Activated T-cell treated with anti-CD3 and anti-CD28 coated beads for 1 hour (primary cell): ENCODE data around the gene TXNRD2.
"Not testable (repeated sequence)": the region's sequence is repeated elsewhere in the genome, so short reads cannot be mapped to it uniquely, and the experiment has no call there.

Source experiments
- DNase-seq: peaks from one replicate; pipeline ENCODE4 v3.0.0-alpha.2; 2020; ENCODE audit warnings: low read depth

The TXNRD2 gene

DNA sequence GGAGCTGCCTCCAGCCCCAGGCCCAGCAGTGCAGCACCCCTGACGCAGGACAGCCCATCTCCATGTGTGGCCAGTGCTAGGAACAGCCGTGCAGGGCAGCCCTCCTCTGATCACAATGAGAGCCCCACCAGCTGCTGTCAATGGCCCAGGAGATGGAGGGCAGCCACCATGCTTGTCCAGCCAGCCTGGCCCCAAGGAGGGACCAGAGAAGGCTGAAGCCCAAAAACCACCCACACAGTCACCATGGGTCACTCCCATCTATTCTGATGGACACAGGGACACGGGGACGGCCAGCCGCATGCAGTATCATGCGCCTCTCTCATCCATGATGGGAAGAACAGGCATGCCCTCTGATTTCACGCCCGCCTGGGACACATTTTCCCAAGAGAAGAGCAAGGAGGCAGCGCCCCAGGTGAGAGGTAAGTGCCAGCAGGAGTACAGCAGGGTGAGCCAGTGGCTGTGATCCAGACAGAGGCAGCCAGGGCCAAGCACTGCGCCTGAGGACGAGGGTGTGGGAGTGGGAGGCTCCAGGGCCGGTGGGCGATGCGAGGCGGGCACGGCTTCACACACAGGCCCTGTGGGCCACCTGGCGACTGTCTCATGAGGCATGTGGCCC, 53.4 kb downstream of the TXNRD2 start:
- no peak for DNase-seq

DNA sequence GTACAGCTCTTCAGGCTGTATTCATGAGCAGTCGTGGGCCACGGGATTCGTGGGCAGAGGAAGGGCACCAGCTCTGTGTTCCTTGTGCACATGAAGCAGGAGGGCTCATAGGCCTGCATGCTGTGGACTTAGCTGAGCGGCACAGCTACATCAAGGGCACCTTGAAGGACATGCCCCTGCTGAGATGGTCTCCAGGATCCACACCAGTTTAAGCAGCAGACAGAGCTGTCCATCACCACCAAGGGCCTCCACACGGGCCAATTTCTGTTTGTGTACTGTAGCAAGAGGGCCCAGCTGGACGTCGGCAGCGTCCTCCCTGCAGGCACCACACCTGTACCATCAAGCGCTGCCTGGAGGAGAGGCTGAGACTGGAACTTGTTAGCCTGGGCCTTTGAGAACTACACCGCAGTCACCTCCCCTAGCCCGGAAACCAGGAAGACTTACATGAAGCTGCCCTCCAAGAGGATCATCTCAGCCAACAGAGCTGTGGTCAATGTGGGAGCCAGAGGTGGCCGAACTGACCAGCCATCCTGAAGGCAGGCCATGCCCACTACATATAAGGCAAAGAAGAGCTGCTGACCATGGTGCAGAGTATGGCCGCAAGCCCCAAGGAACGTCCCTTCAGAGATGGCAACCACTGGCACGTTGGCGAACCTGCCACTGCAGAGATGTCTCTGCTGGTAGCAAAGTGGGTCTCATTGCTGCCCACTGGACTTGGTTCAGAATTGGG, 54.2 kb downstream of the TXNRD2 start:
- no peak for DNase-seq

- DNase-seq, result peak; percentile 18
These were observed 54.9 kb downstream of the TXNRD2 start for GRCh38 chr22:19886605-19887255.

- no peak for DNase-seq
These were observed 55.6 kb downstream of the TXNRD2 start for GRCh38 chr22:19885841-19886592.

- DNase-seq, result no peak
These were observed 56.5 kb downstream of the TXNRD2 start for GRCh38 chr22:19884954-19885751.

DNA sequence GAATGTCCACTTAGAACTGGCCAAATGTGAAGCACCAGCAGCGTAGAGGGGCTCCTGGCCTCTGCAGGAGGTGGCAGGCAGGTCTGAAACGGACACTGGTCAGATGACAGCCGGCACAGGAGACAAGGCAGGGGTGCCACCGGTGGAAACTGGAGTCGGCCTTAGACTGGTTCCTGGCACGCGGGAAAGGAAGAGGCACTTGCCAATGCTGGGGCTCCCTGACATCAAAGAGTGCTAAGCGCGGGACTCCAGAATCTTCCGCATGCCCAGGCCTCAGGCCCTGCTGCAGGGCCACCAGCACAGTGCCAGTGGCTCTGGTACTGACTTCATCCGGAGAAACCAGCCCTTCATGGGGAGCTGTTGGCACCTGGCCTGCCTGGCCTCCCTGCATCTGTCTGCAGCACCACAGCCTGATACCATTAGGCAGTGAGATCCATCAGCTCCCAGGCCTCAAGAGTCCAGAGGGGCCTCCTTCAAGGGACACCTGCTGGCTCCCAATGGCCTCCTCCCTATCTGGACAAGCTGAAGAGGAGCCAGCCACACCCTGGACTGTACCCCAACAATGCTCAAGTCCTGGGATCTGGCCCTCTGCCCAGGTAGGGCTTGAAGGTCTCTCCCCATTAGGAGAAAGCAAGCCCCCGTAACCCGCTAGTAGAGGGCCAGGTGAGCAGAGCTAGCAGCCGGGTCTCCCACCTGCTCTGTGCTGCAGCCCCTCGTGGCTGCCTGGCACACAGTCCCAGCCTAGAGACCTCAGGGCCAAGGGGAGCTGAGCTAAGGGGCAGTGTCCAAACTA, 57.3 kb downstream of the TXNRD2 start:
- DNase-seq, result no peak

DNA sequence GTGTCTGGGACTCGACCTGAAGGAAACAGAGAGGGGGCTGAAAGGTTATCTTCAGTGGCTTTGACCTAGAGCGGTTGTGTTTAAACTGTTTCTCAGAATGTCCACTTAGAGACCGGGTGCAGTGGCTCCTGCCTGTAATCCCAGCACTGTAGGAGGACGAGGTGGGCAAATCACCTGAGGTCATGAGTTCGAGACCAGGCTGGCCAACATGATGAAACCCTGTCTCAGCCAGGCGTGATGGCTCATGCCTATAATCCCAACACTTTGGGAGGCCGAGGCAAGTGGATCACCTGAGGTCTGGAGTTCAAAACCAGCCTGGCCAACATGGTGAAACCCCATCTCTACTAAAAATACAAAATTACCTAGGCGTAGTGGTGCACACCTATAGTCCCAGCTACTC, 58.2 kb downstream of the TXNRD2 start:
- DNase-seq, result not testable (repeated sequence)

- no peak for DNase-seq
These were observed 58.9 kb downstream of the TXNRD2 start for GRCh38 chr22:19882446-19883381.

DNA sequence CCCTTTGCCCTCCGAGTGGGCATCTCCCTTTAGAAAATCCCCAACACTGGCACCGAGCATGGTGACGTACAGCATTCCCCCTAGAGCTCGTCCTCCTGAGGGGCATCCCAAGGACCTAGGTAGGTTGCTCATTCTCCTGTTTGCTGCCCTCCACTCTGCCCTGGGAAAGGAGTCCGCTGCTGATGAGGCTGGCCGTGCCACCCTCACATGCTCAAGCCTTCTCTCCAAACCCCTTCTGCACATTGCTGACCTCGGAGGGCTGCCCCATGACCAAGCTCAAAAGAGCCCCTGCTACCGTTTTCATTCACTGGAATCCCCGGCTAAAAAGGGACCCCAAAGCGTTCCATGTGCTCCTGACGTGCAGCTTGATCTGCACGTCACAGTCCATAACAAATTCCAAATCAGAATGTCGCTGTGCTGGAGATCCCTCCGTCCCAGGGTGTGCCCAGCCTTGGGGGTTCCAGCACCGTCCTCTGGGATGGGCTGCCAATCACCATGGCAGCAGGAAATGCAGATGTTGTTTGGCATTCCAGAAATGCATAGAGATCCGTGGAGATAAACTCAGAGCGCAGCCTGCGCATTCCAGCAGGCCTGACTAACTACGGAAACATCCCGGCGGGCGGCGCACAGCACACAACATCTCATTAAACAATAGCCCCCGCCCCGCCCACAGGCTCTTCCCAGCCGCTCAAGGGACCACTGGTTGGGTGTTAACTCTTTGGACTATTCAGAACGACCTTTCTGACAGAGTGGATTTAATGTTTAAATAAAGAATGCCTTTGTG, 60.6 kb downstream of the TXNRD2 start:
- DNase-seq, result no peak

- no peak for DNase-seq
These were observed 61.4 kb downstream of the TXNRD2 start for GRCh38 chr22:19879992-19880785.

GRCh38 chr22:19879643-19879991, 62.0 kb downstream of the TXNRD2 start:
- no peak for DNase-seq

GRCh38 chr22:19879246-19879570, 62.4 kb downstream of the TXNRD2 start:
- DNase-seq, result no peak

DNA sequence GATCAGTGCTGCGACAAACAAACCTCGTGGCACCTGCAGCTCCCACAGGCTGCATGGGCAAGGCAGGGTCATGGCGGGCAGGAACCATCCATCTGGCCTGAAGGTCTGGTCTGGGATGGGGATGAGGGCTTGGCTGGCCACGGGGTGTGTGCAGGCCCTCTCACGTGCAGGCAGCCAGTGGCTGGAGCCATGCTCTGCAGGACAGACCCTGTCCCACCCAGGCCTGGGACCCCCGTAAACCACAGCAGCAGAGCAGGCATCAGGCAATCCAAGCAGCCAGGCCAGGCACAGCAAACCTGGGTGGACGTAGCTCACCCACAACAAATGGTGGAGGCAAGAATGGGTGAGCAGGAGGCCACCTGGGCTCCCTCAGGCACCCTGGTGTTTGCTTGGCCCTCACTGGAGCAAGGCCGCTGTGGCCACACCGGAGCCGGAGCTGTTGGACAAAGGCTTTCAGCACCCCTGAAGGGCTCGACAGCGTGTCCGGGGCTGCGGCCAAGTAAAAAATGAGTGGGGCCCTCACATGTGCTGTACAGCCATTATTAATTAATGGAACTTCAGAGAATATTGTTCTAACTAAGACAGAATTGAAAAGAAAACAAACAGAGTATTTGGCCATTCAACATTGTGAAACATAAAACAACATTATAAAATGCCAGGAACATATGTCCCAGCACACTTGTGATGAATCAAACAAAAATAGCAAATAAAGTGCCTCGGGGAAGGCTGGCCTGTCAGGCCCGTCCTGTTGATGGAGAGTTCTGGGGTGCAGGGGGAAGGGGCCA, 63.0 kb downstream of the TXNRD2 start:
- no peak for DNase-seq

DNA sequence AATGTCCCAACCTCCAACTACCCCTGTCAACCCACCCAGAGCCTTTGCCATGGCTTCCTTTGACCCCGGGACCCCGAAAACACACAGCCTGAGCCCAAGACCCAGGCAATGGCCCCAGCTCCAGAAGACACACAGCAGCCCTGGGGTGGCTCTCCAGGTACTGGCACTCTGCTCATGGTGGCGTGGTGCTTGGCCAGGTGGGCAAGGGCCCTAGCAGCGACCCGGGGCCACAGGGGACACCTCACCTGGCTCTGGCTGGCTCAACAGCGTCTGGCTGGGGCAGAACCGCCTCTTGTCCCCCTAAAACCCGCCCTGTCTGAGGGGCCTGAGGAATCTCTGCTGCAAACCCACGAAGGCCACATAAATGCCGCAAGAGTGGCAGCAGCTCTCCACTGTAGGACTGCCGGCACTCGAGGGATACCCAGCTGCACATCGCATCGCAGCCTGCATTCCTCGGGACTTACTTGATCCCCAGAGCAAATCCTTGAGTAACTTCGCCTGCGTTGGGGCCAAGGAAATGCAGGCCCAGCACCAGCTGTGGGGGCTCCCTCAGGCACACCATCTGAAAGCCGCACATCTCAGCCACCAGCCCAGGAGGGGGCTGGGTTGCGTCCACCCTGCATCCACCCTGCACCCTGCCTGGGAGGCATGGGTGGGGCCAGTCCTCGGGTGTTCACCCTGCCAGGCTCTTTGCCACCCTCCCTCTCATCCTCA, 63.8 kb downstream of the TXNRD2 start:
- no peak for DNase-seq

GRCh38 chr22:19876941-19877625, 64.5 kb downstream of the TXNRD2 start:
- no peak for DNase-seq

- no peak for DNase-seq
These were observed 65.2 kb downstream of the TXNRD2 start for GRCh38 chr22:19876314-19876940.
